Trophoblast cell (in vitro differentiated cells and primary cell): ENCODE data around the gene PPARG.
A peak's percentile ranks its signal among the peaks of the same experiment; 100 is the strongest.

Source experiments
- DNase-seq, 2 donors: peaks; one replicate each; pipeline ENCODE4 v3.0.0-alpha.2; 2016
- H2AFZ ChIP-seq: 2 replicates; pipeline ENCODE4 v1.6.1; 2013; ENCODE audit warnings: low read length, moderate library complexity, mild to moderate bottlenecking; ENCODE audit not compliant: insufficient read depth, poor library complexity
- H2AK5ac ChIP-seq: 2 replicates; pipeline ENCODE4 v1.6.1; 2013; ENCODE audit warnings: mild to moderate bottlenecking, low read length
- H2BK120ac ChIP-seq: 2 replicates; pipeline ENCODE4 v1.6.1; 2013; ENCODE audit warnings: low read length, mild to moderate bottlenecking, moderate library complexity; ENCODE audit not compliant: insufficient read depth, poor library complexity
- H2BK12ac ChIP-seq: 2 replicates; pipeline ENCODE4 v1.6.1; 2013; ENCODE audit warnings: mild to moderate bottlenecking, low read length, moderate library complexity
- H2BK5ac ChIP-seq: 2 replicates; pipeline ENCODE4 v1.6.1; 2013; ENCODE audit warnings: low read length, low read depth, moderate library complexity, mild to moderate bottlenecking; ENCODE audit not compliant: poor library complexity
- H3K14ac ChIP-seq: 2 replicates; pipeline ENCODE4 v1.6.1; 2013; ENCODE audit warnings: mild to moderate bottlenecking, low read length
- H3K18ac ChIP-seq: 2 replicates; pipeline ENCODE4 v1.6.1; 2013; ENCODE audit warnings: mild to moderate bottlenecking, low read length
- H3K23ac ChIP-seq: 2 replicates; pipeline ENCODE4 v1.6.1; 2013; ENCODE audit warnings: low read length
- H3K27ac ChIP-seq: 2 replicates; pipeline ENCODE4 v1.5.1; 2013; ENCODE audit warnings: low read depth, mild to moderate bottlenecking, inconsistent platforms, low read length, moderate library complexity
- H3K27me3 ChIP-seq: 2 replicates; pipeline ENCODE4 v1.6.1; 2013; ENCODE audit warnings: inconsistent platforms, mild to moderate bottlenecking, low read length, moderate library complexity; ENCODE audit not compliant: insufficient read depth
- H3K36me3 ChIP-seq, 2 experiments: 1 replicate in 1 of 2; 2 replicates in 1 of 2; pipeline ENCODE4 v1.6.1; 2013; ENCODE audit warnings: low read length in 2 of 2, mild to moderate bottlenecking in 2 of 2, moderate library complexity in 1 of 2; ENCODE audit not compliant: insufficient read depth in 2 of 2, control insufficient read depth in 1 of 2
- H3K4ac ChIP-seq: 2 replicates; pipeline ENCODE4 v1.6.1; 2013; ENCODE audit warnings: low read depth, mild to moderate bottlenecking, low read length, moderate library complexity
- H3K4me1 ChIP-seq, 2 experiments: 1 replicate in 1 of 2; 2 replicates in 1 of 2; pipeline ENCODE4 v1.6.1; 2013; ENCODE audit warnings: low read length in 2 of 2, mild to moderate bottlenecking in 2 of 2, moderate library complexity in 1 of 2; ENCODE audit not compliant: insufficient read depth in 2 of 2, control insufficient read depth in 1 of 2
- H3K4me2 ChIP-seq: 2 replicates; pipeline ENCODE4 v1.6.1; 2013; ENCODE audit warnings: inconsistent platforms, mild to moderate bottlenecking, low read length, moderate library complexity
- H3K4me3 ChIP-seq: 2 replicates; pipeline ENCODE4 v1.5.1; 2013; ENCODE audit warnings: mild to moderate bottlenecking, low read depth, low read length, inconsistent platforms
- H3K79me1 ChIP-seq: one replicate; pipeline ENCODE4 v1.6.1; 2013; ENCODE audit warnings: low read length
- H3K79me2 ChIP-seq: 2 replicates; pipeline ENCODE4 v1.6.1; 2013; ENCODE audit warnings: low read length, mild to moderate bottlenecking; ENCODE audit not compliant: control insufficient read depth, insufficient read depth, poor library complexity
- H3K9ac ChIP-seq: 2 replicates; pipeline ENCODE4 v1.6.1; 2013; ENCODE audit warnings: mild to moderate bottlenecking, low read length
- H3K9me3 ChIP-seq: 2 replicates; pipeline ENCODE4 v1.6.1; 2013; ENCODE audit warnings: low read depth, mild to moderate bottlenecking, control low read depth, inconsistent platforms, low read length; ENCODE audit not compliant: insufficient read depth
- H4K12ac ChIP-seq: 2 replicates; pipeline ENCODE4 v1.6.1; 2013; ENCODE audit warnings: low read depth, mild to moderate bottlenecking, low read length, moderate library complexity
- H4K8ac ChIP-seq: 2 replicates; pipeline ENCODE4 v1.6.1; 2013; ENCODE audit warnings: low read depth, mild to moderate bottlenecking, low read length, moderate library complexity
- H4K91ac ChIP-seq: one replicate; pipeline ENCODE4 v1.6.1; 2013; ENCODE audit warnings: low read depth, mild to moderate bottlenecking, low read length, moderate library complexity
- WGBS: extraction: QIAGEN DNeasy Blood & Tissue Kit; methylation state at CpG from one replicate; pipeline ENCODE4 v1.1.7; 2013; ENCODE audit warnings: missing lambda C conversion rate; ENCODE audit not compliant: insufficient read length, insufficient coverage; ENCODE audit errors: extremely low coverage; 5-methylcytosine and 5-hydroxymethylcytosine counted together

Gene PPARG

GRCh38 chr3:12247411-12247810, 41.5 kb upstream of the PPARG start:
- H3K9ac ChIP-seq = no peak overlapping the region
- no peaks in the 10 kb centered on the region for H3K36me3 ChIP-seq
- no peak overlapping the region for H3K18ac ChIP-seq
- H3K4me1 ChIP-seq = no peaks in the 10 kb centered on the region
- no peak overlapping the region for H3K23ac ChIP-seq
- WGBS = no CpG with 5 or more reads among the region's 4 CpGs
- H4K8ac ChIP-seq = no peak overlapping the region
- H2BK5ac ChIP-seq = no peak overlapping the region
- peak in 1 of 2 donors; percentile 77 for DNase-seq
- H4K12ac ChIP-seq = no peak overlapping the region
- no peak overlapping the region for H3K14ac ChIP-seq
- H2AK5ac ChIP-seq = no peak overlapping the region
- H4K91ac ChIP-seq = no peak overlapping the region
- H2BK120ac ChIP-seq = no peak overlapping the region
- no peaks in the 10 kb centered on the region for H3K9me3 ChIP-seq
- H3K4ac ChIP-seq = no peak overlapping the region
- no peak overlapping the region for H3K27ac ChIP-seq
- no peaks in the 10 kb centered on the region for H3K79me2 ChIP-seq
- H2AFZ ChIP-seq = no peak overlapping the region
- no peaks in the 10 kb centered on the region for H3K27me3 ChIP-seq
- no peak overlapping the region for H3K4me2 ChIP-seq
- no peak overlapping the region for H3K4me3 ChIP-seq
- H2BK12ac ChIP-seq = no peak overlapping the region
- no peaks in the 10 kb centered on the region for H3K79me1 ChIP-seq

DNA sequence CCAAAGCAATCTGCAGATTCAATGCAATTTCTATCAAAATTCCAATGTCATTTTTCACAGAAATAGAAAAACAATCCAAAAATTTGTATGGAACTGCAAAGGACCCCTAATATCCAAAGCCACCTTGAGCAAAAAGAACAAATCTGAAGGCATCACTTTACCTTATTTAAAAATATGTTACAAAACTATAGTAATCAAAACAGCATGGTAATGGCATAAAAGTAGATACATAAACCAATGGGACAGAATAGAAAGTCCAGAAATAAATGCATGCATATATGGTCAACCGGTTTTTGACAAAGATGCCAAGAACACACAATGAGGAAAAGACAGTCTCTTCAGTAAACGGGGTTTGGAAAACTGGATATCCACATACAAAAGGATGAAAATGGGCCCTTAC, 39.4 kb upstream of the PPARG start:
- WGBS = no CpG with 5 or more reads among the region's 2 CpGs
- peaks cover 3 to 8% of the 10 kb centered on the region in 2 experiments for H3K4me1 ChIP-seq
- no peak overlapping the region for H4K12ac ChIP-seq

GRCh38 chr3:12252889-12253288, 36.0 kb upstream of the PPARG start:
- Histone ChIP-seq H2BK120ac (peak overlapping the region; percentile 47), H3K36me3 (no peaks in the 10 kb centered on the region), H2AFZ (no peak overlapping the region), H2BK12ac (peak overlapping the region; percentile 44), H3K79me2 (no peaks in the 10 kb centered on the region), H3K9ac (no peak overlapping the region), H3K23ac (no peak overlapping the region), H4K8ac (peak overlapping the region; percentile 11), H3K4me1 (peaks cover 3 to 8% of the 10 kb centered on the region in 2 experiments), H3K14ac (no peak overlapping the region), H4K12ac (no peak overlapping the region), H3K4ac (no peak overlapping the region), H4K91ac (peak overlapping the region; percentile 58), H2AK5ac (no peak overlapping the region), H3K27me3 (no peaks in the 10 kb centered on the region), H3K4me3 (no peak overlapping the region), H3K18ac (no peak overlapping the region), H2BK5ac (no peak overlapping the region), H3K79me1 (peaks cover 5% of the 10 kb centered on the region), H3K9me3 (no peaks in the 10 kb centered on the region), H3K27ac (peak overlapping the region; percentile 91), H3K4me2 (peak overlapping the region; percentile 13)
- WGBS = no CpG with 5 or more reads among the region's 5 CpGs
- DNase-seq = peak; percentile 76 to 95

More for the DNA sequence above, 39.4 kb upstream of the PPARG start:
- Histone ChIP-seq H3K23ac (no peak overlapping the region), H3K79me2 (no peaks in the 10 kb centered on the region), H4K8ac (no peak overlapping the region), H3K4me2 (no peak overlapping the region), H3K27me3 (no peaks in the 10 kb centered on the region), H3K36me3 (no peaks in the 10 kb centered on the region), H2BK120ac (no peak overlapping the region), H2AK5ac (no peak overlapping the region), H3K4ac (no peak overlapping the region), H2BK12ac (no peak overlapping the region), H2AFZ (no peak overlapping the region), H3K27ac (no peak overlapping the region), H2BK5ac (no peak overlapping the region), H3K14ac (no peak overlapping the region), H3K79me1 (peaks cover 5% of the 10 kb centered on the region), H3K18ac (no peak overlapping the region), H3K9me3 (no peaks in the 10 kb centered on the region), H3K9ac (no peak overlapping the region), H4K91ac (no peak overlapping the region), H3K4me3 (no peak overlapping the region)
- no peak for DNase-seq

DNA sequence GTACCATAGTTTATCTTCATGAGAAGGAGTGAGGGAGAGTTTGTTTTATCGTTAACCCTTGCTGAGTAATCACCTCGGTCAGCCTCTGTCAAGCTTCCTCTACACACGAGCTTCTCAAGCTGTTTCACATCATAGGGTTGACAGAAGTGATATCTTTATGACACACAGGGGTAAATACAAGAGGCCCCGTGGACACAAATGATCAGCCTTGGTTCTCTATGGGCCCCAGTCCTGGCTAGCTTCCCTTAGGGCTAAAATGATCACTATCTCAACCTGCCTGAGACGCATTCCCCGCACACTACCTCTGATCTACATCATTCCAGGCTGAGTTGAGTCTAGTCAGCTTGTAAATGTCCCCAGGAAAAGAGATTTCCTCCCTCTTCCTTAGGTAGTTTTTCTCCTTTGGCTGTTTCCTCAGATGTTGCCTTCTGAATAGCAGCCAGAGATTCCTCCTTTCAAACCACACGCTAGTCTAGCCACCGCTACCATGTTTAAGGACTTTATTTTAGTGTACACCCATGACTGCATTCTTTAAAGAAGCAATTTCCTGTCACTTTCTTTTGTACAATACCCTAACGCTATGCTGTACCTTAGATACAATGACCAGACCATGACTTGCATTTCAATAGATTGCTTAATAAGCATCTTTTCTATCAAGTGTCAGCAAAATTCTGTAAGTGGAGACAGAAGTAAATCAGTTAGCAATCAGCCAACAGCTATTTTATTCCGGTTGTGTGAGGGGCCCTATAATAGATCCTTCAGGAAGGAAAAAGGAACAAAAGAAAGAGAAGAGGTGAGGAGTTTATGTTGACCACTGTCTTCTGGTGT, 35.1 kb upstream of the PPARG start:
- Histone ChIP-seq H2AK5ac (no peak overlapping the region), H2AFZ (no peak overlapping the region), H2BK120ac (no peak overlapping the region), H3K4me2 (no peak overlapping the region), H3K23ac (no peak overlapping the region), H3K9me3 (no peaks in the 10 kb centered on the region), H3K36me3 (no peaks in the 10 kb centered on the region), H3K79me1 (peaks cover 5% of the 10 kb centered on the region), H3K27ac (peak overlapping the region; percentile 91), H3K4me3 (no peak overlapping the region), H3K4ac (no peak overlapping the region), H3K9ac (no peak overlapping the region), H3K4me1 (peaks cover 3 to 8% of the 10 kb centered on the region in 2 experiments), H3K18ac (no peak overlapping the region), H4K8ac (no peak overlapping the region), H3K27me3 (no peaks in the 10 kb centered on the region), H3K14ac (no peak overlapping the region), H2BK5ac (no peak overlapping the region), H2BK12ac (no peak overlapping the region), H3K79me2 (no peaks in the 10 kb centered on the region), H4K12ac (no peak overlapping the region), H4K91ac (no peak overlapping the region)
- DNase-seq = peak; percentile 37 to 68
- no CpG with 5 or more reads among the region's 10 CpGs for WGBS
